HepG2 (cell line): ENCODE measurements around the gene BIRC6. TPM values are rescaled to one million over a fixed set of nuclear protein-coding genes. Genes with fewer than 3 reads are reported as not detected.

Experiments used
- ARID2 ChIP-seq: sonication (generic); formaldehyde crosslinking; IDR thresholded peaks from 2 replicates; pipeline ENCODE4 v1.8.1; 2022; ENCODE audit warnings: mild to moderate bottlenecking, missing genetic modification reagents, borderline replicate concordance
- CBX2 ChIP-seq, 2 experiments: fragments of 200-600 bp in 1 of 2; sonication (generic); formaldehyde crosslinking in 1 of 2; IDR thresholded peaks; 2 replicates each; pipeline versions ENCODE4 v1.7.0 to v1.8.1; 2018 to 2022; ENCODE audit warnings: low read depth in 2 of 2, low read length in 1 of 2, mild to moderate bottlenecking in 1 of 2, missing genetic modification reagents in 1 of 2
- FOXC1 ChIP-seq: sonication (generic); formaldehyde crosslinking; IDR thresholded peaks from 2 replicates; pipeline ENCODE4 v1.8.0; 2022; ENCODE audit warnings: mild to moderate bottlenecking, missing genetic modification reagents, borderline replicate concordance
- KAT7 ChIP-seq: IDR thresholded peaks from 2 replicates; pipeline ENCODE4 v1.6.1; 2018; ENCODE audit warnings: borderline replicate concordance, missing compliant biosample characterization
- MED8 ChIP-seq: sonication (generic); formaldehyde crosslinking; IDR thresholded peaks from 2 replicates; pipeline ENCODE4 v1.8.1; 2023; ENCODE audit warnings: mild to moderate bottlenecking, missing genetic modification reagents; ENCODE audit not compliant: insufficient replicate concordance
- NFYC ChIP-seq: IDR thresholded peaks from 2 replicates; pipeline ENCODE4 v1.6.1; 2016; ENCODE audit warnings: missing genetic modification reagents, missing compliant biosample characterization
- RCOR2 ChIP-seq: IDR thresholded peaks from 2 replicates; pipeline ENCODE4 v1.6.1; 2016; ENCODE audit warnings: missing biosample characterization, missing genetic modification reagents
- REXO4 ChIP-seq: sonication (generic); formaldehyde crosslinking; IDR thresholded peaks from 2 replicates; pipeline ENCODE4 v1.8.0; 2022; ENCODE audit warnings: missing genetic modification reagents, mild to moderate bottlenecking, borderline replicate concordance
- SMAD3 ChIP-seq: sonication (generic); formaldehyde crosslinking; IDR thresholded peaks from 2 replicates; pipeline ENCODE4 v1.4.0; 2020; ENCODE audit warnings: missing genetic modification reagents
- ZKSCAN5 ChIP-seq: sonication (generic); formaldehyde crosslinking; IDR thresholded peaks from 2 replicates; pipeline ENCODE4 v1.5.1; 2020; ENCODE audit warnings: mild to moderate bottlenecking, missing genetic modification reagents
- ZNF558 ChIP-seq: sonication (generic); formaldehyde crosslinking; IDR thresholded peaks from 2 replicates; pipeline ENCODE4 v1.9.0; 2022; ENCODE audit warnings: mild to moderate bottlenecking, missing genetic modification reagents, borderline replicate concordance
- ZNF619 ChIP-seq: sonication (generic); formaldehyde crosslinking; IDR thresholded peaks from 2 replicates; pipeline ENCODE4 v1.4.0; 2020; ENCODE audit warnings: mild to moderate bottlenecking, missing genetic modification reagents
- ZNF678 ChIP-seq: sonication (generic); formaldehyde crosslinking; IDR thresholded peaks from 2 replicates; pipeline ENCODE4 v1.4.0; 2020; ENCODE audit warnings: mild to moderate bottlenecking, missing genetic modification reagents
- ZSCAN25 ChIP-seq: sonication (generic); formaldehyde crosslinking; IDR thresholded peaks from 2 replicates; pipeline ENCODE4 v1.8.0; 2022; ENCODE audit warnings: mild to moderate bottlenecking, missing genetic modification reagents
- polyA plus RNA-seq, 8 experiments: library from polyadenylated mRNA; depleted of rRNA in 3 of 8; stranded (reverse) in 7 of 8; unstranded in 1 of 8; fragments of >200 nt; fragmentation: Illumina TruSeq in 4 of 8; extraction: Trizol in 4 of 8; gene quantifications; 2 replicates each; pipeline versions ENCODE4 v1.2.1 to v1.2.3, GENCODE V29; 2011 to 2016; ENCODE audit warnings: low read depth in 4 of 8, missing spikeins in 1 of 8, mixed read lengths in 1 of 8; ENCODE audit not compliant: insufficient read depth in 1 of 8
- total RNA-seq, 5 experiments: library from RNA; depleted of rRNA; stranded (reverse); fragments of >200 nt; fragmentation: Illumina TruSeq; extraction: Trizol; gene quantifications; 2 replicates each; pipeline ENCODE4 v1.2.3, GENCODE V29; 2016; ENCODE audit warnings: low read depth in 1 of 5
- TF ChIP-seq, protein P1 (sequence below): sonication (generic); formaldehyde crosslinking; IDR thresholded peaks from 2 replicates; pipeline ENCODE4 v1.8.0; 2022; ENCODE audit warnings: mild to moderate bottlenecking, missing genetic modification reagents
- TF ChIP-seq, protein P2 (sequence below): sonication (generic); formaldehyde crosslinking; IDR thresholded peaks from 2 replicates; pipeline ENCODE4 v1.4.0; 2020; ENCODE audit warnings: missing genetic modification reagents
- TF ChIP-seq, protein P3 (sequence below): sonication (generic); formaldehyde crosslinking; IDR thresholded peaks from 2 replicates; pipeline ENCODE4 v1.4.0; 2020; ENCODE audit warnings: mild to moderate bottlenecking, low read depth, missing genetic modification reagents

The BIRC6 gene
- total and polyA plus RNA-seq, 2 of the 13 experiments (the other 11 are each of a cell fraction or from before 2014, with no cell fraction given), result 65.6 to 120 TPM

GRCh38 chr2:32442020-32442467 is 85.2 kb downstream of the BIRC6 start (continued):
- TF ChIP-seq SMAD3 (CRISPR knock-in tag) (no peak), CBX2 (IDR thresholded peaks at IDR 0.05; ENCODE audit: low read depth, low read length) (no peak), CBX2 (CRISPR knock-in tag; IDR thresholded peaks at IDR 0.05; ENCODE audit: low read depth) (no peak), REXO4 (CRISPR knock-in tag) (no peak), RCOR2 (CRISPR knock-in tag) (no peak), MED8 (CRISPR knock-in tag) (no peak), ZNF558 (CRISPR knock-in tag) (no peak), ZKSCAN5 (CRISPR knock-in tag) (no peak), ZSCAN25 (CRISPR knock-in tag) (no peak), NFYC (CRISPR knock-in tag) (no peak), ARID2 (CRISPR knock-in tag) (0 out of 2 replicates have a peak, but pooled peaks have one; percentile 40), ZNF678 (CRISPR knock-in tag) (no peak), ZNF619 (no peak), KAT7 (CRISPR knock-in tag) (0 out of 2 replicates have a peak, but pooled peaks have one; percentile 13), FOXC1 (CRISPR knock-in tag) (no peak)
- TF ChIP-seq, protein P1, sequence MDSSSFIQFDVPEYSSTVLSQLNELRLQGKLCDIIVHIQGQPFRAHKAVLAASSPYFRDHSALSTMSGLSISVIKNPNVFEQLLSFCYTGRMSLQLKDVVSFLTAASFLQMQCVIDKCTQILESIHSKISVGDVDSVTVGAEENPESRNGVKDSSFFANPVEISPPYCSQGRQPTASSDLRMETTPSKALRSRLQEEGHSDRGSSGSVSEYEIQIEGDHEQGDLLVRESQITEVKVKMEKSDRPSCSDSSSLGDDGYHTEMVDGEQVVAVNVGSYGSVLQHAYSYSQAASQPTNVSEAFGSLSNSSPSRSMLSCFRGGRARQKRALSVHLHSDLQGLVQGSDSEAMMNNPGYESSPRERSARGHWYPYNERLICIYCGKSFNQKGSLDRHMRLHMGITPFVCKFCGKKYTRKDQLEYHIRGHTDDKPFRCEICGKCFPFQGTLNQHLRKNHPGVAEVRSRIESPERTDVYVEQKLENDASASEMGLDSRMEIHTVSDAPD (CRISPR knock-in tag), result no peak
- TF ChIP-seq, protein P2, sequence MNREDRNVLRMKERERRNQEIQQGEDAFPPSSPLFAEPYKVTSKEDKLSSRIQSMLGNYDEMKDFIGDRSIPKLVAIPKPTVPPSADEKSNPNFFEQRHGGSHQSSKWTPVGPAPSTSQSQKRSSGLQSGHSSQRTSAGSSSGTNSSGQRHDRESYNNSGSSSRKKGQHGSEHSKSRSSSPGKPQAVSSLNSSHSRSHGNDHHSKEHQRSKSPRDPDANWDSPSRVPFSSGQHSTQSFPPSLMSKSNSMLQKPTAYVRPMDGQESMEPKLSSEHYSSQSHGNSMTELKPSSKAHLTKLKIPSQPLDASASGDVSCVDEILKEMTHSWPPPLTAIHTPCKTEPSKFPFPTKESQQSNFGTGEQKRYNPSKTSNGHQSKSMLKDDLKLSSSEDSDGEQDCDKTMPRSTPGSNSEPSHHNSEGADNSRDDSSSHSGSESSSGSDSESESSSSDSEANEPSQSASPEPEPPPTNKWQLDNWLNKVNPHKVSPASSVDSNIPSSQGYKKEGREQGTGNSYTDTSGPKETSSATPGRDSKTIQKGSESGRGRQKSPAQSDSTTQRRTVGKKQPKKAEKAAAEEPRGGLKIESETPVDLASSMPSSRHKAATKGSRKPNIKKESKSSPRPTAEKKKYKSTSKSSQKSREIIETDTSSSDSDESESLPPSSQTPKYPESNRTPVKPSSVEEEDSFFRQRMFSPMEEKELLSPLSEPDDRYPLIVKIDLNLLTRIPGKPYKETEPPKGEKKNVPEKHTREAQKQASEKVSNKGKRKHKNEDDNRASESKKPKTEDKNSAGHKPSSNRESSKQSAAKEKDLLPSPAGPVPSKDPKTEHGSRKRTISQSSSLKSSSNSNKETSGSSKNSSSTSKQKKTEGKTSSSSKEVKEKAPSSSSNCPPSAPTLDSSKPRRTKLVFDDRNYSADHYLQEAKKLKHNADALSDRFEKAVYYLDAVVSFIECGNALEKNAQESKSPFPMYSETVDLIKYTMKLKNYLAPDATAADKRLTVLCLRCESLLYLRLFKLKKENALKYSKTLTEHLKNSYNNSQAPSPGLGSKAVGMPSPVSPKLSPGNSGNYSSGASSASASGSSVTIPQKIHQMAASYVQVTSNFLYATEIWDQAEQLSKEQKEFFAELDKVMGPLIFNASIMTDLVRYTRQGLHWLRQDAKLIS (CRISPR knock-in tag), result no peak
- TF ChIP-seq, protein P3, sequence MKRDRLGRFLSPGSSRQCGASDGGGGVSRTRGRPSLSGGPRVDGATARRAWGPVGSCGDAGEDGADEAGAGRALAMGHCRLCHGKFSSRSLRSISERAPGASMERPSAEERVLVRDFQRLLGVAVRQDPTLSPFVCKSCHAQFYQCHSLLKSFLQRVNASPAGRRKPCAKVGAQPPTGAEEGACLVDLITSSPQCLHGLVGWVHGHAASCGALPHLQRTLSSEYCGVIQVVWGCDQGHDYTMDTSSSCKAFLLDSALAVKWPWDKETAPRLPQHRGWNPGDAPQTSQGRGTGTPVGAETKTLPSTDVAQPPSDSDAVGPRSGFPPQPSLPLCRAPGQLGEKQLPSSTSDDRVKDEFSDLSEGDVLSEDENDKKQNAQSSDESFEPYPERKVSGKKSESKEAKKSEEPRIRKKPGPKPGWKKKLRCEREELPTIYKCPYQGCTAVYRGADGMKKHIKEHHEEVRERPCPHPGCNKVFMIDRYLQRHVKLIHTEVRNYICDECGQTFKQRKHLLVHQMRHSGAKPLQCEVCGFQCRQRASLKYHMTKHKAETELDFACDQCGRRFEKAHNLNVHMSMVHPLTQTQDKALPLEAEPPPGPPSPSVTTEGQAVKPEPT (CRISPR knock-in tag), result no peak
